ENCODE measurements around the gene HESX1.

GRCh38 chr3:57176045-57176444 lies 23.7 kb downstream of the HESX1 start:
- TF ChIP-seq CTCF (IDR thresholded peaks at IDR 0.05) (no peak), POLR2A (IDR thresholded peaks at IDR 0.05) (no peak)

Measured in adrenal gland (tissue), 5 donors.